ENCODE measurements around the gene NOL9.
A peak's percentile ranks its signal among the peaks of the same experiment; 100 is the strongest.
"Not testable (repeated sequence)": the region's sequence is repeated elsewhere in the genome, so short reads cannot be mapped to it uniquely, and the experiment has no call there.

Gene NOL9

DNA sequence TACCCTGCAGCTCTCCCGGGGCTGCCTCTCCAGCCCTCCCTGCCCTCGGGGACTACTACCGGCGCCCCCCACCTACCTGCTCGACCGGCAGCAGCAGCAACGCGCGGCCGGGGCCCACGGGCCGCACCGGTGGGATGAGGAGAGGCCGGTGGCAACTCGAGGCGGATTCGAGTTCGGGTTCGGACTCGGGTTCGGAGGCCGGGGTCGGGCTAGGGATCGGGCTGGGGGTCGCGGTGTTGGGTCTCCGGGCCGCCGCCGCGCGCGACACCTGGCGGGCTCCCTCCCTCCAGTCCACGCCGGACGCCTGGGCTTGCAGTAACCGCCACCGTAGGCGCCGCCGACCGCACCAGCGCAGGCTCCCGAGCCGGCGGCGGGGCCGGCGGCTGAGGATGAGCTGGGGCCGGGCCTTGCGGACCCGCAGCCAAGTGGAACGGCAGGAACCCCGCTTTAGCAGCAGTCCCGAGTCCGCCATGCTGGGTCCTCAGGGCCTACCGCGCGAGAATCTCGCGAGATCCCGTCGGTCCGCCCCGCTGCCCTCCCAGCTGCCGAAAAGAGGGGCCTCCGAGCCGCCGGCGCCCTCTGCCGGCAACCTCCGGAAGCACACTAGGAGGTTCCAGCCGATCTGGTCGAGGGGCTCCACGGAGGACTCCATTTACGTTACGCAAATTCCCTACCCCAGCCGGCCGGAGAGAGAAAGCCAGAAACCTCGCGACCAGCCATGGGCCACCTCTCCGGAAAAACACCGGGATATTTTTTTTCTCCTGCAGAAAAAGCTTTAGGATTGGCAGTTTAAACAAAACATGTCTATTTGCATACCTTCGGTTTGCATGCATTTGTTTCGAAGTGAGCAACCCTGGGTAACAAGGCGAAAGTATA lies at the start of gene NOL9:
Gene NOL9, minus strand, starts transcription at position 483 of the 876 bp plus-strand sequence. Its CDS starts 11 bp downstream, at position 472.
- DNase-seq: peak; percentile 94 to 96

DNA sequence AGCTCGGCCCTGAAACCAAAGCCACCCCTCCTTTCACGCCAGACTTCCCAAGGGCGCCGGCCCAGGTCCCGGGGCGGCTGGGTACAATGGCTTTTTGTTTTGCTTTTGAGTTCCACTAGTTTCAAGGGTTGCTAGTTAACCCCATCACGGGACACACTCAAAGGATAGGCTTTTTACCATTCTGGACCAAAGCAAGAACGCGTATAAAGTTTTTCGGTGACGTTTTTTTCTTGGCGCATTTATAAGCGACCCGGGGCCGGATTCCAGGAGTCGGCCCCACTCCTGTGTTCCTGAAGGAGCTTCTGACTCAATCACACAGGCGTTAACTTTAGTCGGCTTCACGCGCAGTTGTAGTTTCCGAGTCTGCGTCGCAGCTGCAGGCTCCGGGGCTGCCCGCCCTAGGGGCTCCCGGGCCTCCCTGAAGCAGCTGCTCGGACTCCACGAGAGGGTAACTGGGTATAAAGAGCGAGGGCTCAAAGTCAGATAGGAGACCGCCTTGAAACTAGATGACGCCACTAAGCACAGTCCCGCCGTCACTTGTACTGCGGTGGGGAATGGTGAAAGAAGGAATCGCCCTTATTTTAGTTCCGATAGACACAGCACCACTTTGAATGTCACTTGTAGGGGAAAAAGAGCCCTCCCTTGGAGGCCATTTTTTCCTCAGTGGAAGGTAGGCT lies 49.1 kb upstream of the NOL9 start:
- DNase-seq: peak in 1 of 2 donors; percentile 46

DNA sequence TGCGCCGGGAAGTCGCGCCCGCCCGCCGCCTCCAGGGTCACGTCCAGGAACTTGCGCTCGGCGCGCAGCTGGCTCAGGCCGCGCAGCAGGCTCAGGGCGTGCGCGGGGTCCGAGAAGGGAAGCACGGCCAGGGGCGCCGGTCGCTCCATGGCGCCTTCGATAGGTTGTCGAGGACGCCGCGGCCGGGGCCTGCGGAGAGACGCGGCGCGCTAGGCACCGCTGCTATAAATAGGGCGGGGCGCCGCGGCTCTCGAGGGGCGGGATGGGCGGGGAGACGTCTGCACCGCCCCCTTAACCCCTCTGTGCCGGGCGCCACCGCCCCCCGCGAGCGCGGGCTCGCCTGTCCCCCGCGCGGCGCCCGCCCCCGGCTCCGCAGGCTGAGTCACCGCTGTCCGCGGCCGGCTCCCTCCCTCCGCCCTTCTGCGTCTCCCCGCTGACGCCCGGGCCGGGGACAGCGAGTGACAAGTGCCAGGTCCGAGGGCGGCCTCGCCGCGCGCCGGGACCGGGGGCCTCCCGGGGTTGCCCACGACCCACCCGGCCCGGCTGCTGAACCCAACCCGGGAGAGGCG lies 48.4 kb upstream of the NOL9 start, which contains the start of gene KLHL21:
Gene KLHL21, minus strand, starts transcription at position 201 of the 569 bp plus-strand sequence. Its CDS starts 52 bp downstream, at position 149.
- DNase-seq: peak; percentile 76 to 84

DNA sequence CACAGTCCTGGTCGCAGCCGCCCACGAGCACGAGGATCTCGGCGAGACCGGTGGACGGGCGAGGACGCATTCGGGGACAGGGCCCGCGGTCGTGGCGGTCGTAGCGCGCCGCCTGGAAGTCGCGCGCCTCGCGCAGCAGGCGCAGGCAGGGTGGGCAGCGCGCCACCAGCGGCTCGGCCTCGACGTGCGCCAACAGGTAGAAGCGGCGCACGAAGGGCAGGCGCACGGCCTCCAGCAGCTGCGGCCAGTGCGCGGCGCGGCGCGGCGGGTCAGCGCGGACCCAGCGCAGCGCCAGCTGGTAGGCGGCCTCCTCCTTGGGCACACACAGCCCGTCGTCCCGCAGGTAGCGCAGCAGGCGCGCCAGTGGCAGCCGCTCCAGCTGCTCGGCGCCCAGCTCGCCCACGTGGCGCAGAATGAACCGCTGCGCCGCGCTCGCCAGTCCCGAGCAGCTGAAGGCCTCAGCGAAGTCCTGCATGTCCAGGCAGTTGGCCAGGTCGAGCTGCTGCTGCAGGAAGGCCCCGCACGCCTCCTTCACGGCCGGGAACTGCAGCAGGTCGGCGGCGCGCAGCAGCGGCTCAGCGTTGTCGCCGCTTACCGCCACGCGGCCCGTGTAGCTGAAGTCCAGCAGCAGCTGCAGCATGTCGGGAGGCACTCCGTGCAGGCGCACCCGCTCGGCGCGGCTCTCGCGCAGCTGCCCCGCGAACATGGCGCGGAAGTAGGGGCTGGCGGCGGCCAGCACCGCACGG lies 47.8 kb upstream of the NOL9 start:
- no peak for DNase-seq

DNA sequence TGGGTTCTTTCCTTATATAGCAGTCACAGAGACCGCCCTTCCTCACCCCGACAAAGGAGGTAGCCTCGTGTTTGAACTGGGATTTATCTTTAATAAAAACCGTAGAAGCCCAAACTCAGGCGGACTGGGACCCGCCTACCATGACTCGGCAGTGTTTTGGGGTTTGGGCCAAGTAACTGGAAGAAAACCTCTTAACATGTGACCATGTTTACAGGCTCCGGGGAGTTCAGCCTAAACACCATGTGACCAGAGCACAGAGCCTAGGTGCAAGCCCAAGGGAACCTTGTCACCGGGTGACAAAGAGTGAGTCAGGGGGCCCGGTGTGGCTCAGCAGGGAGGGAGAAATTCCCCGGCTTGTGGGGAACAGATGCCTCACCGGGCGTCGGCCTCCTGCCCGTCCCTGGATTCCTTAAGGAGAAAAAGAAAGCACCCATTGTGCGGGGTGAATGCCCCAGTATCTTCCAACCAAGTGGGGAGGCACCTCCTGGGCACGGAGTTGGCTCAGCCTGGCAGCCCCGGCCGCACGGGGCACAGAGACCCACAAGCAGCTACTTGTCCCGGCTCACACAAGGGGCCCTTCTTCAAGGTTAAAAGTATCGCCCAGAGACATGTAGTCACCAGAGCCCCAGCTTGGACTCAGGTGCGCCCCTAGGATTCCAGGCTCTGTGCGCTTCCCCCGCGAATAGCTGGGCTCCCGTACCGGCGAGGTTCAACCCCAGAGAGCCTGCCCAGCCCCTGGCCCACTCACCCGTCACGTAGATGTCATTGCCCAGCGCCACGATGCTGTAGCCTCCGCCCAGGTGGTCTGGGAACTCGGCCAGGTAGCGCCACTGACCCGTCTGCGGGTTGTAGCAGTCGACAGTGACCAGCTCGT lies 47.0 kb upstream of the NOL9 start:
- DNase-seq: peak; percentile 76 to 77

DNA sequence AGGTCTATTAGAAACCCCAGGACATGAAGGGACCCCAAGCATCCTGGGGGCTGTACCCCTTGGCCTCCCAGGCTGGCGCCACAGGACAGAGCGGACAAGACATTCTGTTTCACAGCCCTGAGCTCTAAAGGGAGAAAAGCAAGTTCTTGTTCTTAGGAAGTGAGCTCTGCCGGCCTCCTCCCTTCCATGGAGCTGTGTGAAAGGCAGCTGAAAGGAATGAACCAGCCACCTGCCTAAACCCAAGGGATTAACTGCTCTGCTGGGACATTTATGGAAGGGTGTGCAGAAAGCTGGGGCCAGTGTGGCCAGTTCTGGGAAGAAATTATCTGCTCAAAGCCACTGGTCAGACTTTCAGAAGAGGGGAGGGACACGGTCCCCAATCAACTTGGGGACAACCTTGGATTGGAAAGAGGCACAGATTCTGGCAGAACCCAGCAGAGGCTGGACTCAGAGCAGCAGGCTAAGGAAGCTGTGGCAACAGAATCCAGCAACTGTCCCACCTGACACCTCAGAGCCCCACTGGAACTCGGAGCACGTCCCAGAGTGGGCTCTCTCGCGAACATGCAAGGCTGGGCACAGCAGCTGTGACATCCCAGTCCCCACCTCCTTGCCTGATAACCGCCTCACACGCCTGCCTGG lies 46.2 kb upstream of the NOL9 start:
- DNase-seq: no peak

DNA sequence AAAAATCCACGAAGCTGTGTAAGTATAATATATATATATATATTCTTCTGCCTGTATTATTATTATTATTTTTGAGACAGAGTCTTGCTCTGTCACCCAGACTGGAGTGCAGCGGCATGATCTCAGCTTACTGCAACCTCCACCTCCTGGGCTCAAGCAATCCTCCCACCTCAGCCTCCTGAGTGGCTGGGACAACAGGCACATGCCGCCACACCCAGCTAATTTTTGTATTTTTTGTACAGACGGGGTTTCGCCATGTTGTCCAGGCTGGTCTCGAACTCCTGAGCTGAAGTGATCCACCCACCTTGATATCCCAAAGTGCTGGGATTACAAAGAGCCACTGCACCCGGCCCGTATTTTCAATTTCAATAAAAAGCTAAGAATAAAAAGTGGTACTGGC lies 45.7 kb upstream of the NOL9 start:
- DNase-seq: not testable (repeated sequence)

DNA sequence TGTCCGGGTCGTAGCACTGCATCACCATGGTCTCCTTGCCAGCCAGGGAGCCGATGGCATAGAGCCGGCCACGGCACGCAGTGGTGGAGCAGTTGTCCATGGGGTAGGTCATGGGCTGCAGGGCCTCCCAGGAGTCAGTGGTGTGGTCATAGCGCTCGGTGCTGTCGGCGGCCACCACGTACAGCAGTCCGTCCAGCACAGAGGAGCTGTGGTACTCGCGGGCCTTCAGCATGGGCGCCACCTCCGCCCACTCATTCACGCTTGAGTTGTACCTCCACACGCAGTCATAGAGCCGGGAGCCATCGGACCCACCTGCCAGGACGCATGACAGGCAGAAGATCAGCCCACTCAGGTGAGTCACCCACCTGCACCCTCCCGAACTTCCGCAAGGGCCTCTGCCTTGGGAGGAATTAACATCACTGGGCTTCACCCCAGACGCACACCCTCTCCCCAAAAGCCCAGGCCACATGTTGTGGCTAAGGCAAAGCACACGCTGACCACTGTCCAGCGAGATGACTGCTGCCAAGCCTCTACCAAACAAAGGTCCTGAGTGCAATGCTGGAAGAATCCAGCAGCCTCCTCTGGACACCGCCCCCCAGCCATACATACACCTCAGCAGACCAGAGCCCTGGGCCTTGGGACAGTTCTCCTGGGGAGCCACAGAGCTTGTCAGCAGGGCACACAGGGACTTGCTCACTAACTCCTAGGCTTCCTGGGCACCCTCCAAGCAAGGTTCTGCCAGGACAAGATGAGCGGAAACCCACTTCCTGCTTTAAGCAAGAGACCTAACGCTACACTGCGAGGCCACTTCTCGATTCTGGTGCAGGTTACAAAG lies 45.0 kb upstream of the NOL9 start:
- DNase-seq: peak in 1 of 2 donors; percentile 32

DNA sequence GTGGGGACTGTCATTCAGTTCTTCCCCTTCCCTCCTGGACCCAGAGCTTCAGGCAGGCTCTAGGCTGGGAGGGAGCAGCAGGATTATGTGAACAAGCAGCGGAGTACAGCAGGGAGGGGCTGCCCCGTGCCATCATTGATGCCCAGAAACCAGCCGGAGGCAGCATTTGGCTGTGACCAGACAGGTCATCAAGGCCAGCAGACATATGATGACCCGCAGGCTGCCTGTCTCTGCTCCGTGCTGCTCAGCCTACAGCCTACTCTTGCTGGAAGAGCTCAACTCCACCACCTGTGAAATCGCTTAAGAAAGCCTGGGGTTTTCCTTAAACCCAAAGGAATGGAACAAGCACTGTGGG lies 43.4 kb upstream of the NOL9 start:
- DNase-seq: no peak

DNA sequence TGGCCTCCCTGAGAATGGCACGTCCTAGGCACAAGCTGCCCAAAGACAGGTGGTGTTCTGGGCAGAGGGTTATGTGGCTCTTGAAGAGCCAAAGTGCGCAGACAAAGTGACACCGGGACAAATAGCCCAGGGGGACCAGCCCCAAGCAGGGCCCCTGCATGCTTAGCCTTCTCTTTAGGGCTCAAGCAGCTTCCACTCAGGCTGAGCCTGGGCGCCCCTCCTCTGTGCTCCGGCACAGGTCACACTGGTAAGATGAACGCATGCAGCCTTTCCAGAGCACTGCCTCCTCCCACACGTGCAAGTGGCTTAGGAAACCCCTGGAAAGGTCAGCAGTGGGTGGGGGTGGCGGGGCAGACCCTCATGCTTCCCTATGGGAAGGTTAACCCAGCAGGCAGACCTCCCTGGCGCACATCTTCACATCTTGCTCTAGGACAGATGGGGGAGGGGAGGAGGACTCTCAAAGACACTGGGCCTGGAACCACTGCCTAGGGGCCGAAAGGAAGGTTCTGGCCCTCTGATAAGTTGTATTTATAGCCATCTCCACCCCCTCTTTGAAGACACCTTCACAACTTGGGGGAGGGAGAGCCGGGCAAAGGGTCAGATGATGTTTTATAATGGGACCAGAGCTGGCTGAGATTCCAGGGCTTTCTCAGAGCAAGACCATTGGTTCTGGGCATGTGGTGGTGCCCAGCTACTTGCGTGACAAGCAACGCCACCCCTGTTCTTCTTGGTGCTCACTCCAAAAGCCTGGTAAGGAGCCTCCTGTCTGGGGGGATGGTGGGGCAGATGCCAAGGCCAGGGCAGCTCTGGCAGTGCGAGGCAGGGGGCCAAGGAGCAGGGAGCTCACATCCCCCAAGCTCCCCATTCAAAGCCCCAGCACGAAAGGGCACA lies 42.8 kb upstream of the NOL9 start:
- DNase-seq: no peak

DNA sequence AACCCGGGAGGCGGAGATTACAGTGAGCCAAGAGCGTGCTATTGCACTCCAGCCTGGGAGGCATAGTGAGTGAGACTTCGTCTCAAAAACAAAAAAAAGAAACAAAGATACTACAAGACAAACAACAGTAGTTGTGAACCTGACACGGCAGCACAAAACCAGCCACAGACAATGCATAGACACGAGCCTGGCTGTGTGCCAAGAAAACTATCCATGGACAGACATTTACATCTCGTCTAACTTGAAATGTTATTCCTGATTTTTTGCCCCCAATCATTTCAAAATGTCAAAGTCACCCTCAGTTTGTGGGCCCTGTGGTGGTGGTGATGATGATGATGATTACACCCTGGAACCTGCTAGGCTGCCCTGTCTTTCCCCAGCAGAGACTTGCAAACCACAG lies 42.0 kb upstream of the NOL9 start:
- DNase-seq: no peak

DNA sequence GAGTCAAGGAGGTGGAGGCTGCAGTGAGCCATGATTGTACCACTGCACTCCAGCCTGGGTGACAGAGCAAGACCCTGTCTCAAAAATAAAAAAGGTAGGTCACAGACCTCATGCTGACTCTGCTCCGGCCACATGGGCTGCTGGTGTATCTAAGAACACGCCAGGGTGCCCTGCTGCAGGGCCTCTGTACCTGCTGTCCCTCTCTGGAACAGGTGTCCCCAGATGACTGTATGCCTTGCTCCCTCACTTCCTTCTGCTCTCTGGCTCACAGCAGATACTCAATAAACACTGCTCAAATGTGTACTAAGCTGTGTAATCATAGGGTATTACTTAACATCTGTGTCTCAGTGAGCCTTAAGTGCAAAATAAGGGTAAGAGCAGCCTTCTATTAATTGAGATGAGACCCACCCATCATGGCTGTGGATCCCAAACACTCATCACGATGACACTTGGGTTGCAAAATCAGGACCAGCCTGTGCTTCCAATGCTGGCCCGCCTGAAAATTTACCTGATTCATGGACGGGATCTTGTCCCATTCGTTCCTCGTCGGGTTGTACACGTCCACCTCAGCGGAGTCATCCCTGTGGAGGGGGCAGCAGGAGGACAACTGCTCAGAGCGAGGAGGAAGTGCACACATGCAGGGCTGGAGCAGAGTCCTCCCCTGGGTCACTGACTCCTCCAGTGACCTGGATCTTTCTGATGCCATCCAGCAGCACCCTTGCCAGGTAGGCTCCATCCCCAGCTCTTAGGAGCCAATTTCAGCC lies 40.8 kb upstream of the NOL9 start:
- DNase-seq: no peak

DNA sequence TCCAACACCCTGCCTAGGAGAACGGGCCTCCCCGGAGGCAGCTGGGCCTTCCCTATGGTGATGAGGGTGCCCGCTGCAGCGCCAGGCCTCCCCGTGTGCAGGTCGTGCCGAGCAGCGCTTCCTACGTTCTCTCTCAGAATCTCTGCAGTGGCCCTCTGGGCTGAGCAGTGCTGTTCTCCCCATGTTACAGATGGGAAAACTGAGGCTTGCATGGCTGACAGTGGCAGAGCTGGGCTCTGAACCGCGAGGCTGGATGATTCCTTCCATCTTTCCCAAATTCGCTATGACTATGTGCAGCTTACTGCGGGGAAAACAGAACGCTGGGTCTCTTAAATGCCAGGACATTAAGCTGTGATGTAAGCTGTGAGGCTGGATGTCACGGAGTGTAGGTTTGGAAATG lies 39.5 kb upstream of the NOL9 start:
- DNase-seq: no peak

DNA sequence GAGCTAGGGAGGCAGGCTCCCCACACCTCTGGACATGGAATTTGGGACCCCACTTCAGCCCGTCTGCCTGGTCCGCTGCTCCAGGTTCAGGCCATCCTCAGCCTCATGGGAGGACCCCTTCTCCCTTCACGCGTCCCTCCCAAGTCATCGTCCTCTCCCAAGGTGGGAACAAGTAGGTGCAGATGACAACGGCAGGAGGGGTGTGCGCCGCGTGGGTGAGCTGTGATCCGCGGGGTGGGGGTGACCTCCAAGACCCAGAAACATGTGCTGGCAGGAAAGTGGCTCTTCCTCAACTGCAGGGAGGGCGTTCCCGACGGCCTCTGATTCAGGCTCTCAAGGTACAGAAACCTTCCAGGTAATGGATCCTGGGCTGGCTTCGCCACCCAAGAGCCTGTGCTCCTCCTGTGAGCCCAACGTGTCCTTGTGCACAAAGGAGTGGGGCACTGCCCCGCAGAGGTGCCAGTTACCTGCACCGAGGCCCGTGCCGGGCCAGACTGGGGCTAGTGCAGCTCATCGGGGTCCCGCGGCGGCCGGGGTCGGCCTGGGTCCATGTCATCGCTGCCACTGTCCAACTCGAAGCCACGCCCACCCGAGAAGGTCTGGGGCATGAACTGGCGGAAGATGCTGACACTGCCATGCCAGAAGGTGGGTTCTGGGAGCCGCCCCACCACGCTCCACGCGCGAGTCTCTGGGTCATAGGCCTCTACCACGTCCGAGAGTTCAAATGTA lies 38.7 kb upstream of the NOL9 start:
- DNase-seq: no peak

DNA sequence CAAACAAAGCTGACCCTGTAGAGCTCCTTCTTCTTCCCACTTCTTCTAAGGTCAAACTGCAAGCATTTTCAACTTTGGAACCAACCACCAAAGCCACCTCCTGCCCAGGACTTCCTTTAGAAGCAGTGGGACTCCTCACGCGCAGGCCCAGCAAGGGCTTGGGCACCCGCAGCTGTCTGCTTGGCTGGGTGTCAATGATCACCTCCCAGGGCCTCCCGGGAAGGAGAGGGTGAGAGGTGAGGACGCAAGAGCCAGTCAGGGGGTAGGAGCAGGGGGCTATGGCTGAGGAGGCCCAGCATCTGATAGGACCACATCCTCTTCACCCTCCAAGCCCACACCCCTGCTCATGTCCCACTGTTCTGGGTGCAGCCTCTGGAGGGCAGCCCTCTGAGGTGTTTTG lies 38.1 kb upstream of the NOL9 start:
- no peak for DNase-seq

DNA sequence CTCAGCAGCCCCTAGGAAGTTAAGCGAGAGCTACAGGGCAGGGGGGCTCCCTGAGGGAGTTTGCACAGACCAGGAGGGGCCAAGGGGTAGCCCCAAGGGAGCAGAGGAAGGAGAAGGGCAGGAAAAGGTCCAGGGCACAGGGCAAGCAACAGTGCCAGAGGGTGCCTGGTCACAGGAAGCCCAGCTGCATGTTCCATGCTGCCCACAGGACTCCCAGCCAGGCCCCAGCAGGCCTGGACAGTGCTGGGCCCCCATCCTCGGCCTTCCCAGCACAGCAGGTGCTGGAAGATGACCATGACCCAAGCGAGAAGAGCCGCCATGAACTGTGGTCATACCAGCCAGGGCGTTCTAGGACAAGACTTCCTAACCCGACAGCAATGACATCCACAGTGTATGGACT lies 37.3 kb upstream of the NOL9 start:
- no peak for DNase-seq

DNA sequence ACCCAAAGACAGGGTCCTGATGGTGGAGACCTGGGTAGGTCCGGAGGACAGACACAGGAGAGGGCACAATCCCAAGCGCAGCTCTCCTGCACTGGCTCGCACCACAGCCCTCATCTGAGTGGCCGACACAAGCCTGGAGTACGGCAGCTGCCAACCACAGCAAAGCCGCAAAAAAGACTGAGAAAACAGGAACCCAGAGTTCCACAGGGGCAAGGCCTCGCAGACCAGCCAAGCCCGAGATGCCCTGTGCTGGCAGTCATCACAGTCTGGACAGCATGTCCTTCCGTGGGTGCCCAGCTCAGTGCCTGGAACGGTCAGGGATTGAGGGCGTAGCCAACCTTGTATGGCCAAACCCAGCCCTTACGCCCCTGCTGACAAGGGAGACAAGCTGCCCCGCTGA lies 36.9 kb upstream of the NOL9 start:
- no peak for DNase-seq

DNA sequence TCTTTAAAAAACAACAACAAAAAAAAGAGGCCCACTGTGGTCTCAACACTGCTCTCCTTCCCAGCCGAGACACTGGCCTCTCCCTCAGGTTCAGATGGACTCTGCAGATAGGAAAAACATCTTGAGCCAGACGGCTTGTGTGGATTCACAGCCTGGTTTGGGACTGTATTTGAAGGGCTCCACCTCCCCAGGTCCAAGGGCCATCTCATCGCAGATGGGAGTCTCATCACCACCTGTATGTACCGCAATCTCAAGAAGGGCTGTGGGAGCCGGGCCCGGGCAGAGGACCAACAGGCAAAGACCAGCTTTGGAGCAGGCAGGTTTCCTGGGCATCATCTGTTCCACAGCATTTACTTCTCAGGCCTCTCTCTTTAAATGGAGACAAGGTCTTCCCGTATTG lies 35.7 kb upstream of the NOL9 start:
- DNase-seq: no peak
